ENCODE results near the gene PRRC2A. TPM values are rescaled to one million over a fixed set of nuclear protein-coding genes. Genes with fewer than 3 reads are reported as not detected.

PRRC2A gene
- total RNA-seq, 1 experiment from 2014 or later: 318 TPM

- no TSS peak for BruUV-seq (replicated peaks)
- Histone ChIP-seq H3K36me3 (ENCODE audit: control insufficient read depth, insufficient read depth, low read length) (no peaks in the 10 kb centered on the region), H3K4me1 (ENCODE audit: control insufficient read depth, insufficient read depth, low read length) (peaks cover 10% of the 10 kb centered on the region), H3K4me3 (ENCODE audit: low read depth in 2 of 2, low read length in 2 of 2) (no peak overlapping the region), H3K9me3 (ENCODE audit: control insufficient read depth, insufficient read depth, low read depth, low read length) (no peaks in the 10 kb centered on the region), H3K27ac (ENCODE audit: low read length) (no peak overlapping the region), H3K27me3 (ENCODE audit: control insufficient read depth, insufficient read depth, low read length) (no peaks in the 10 kb centered on the region)
- ATAC-seq: no peak
- in situ Hi-C loops (cut with HindIII; ENCODE audit: low pct_unique_long_range_greater_than_20kb, low sequenced_read_pairs) (no loop called here), intact Hi-C loops (cut with micrococcal nuclease; ENCODE audit: unreplicated experiment) (no loop called here)
- ChIA-PET CTCF (interaction anchor here (0.6 to 2.6 kb wide), 3 partner anchors 12 to 33 kb away, joined by 3 to 11 read pairs (median 5); no protein-coding TSS in a partner anchor), POLR2A (no interaction called here)
- TF ChIP-seq POLR2AphosphoS5 (IDR thresholded peaks at IDR 0.05; ENCODE audit: low read depth, low read length): no peak
- TF ChIP-seq SIN3A (IDR thresholded peaks at IDR 0.05; ENCODE audit: borderline replicate concordance, insufficient read depth, low read depth, low read length): no peak
- TF ChIP-seq TCF7L2 (IDR thresholded peaks at IDR 0.05; ENCODE audit: low read depth, low read length): no peak
- TF ChIP-seq, protein P1, sequence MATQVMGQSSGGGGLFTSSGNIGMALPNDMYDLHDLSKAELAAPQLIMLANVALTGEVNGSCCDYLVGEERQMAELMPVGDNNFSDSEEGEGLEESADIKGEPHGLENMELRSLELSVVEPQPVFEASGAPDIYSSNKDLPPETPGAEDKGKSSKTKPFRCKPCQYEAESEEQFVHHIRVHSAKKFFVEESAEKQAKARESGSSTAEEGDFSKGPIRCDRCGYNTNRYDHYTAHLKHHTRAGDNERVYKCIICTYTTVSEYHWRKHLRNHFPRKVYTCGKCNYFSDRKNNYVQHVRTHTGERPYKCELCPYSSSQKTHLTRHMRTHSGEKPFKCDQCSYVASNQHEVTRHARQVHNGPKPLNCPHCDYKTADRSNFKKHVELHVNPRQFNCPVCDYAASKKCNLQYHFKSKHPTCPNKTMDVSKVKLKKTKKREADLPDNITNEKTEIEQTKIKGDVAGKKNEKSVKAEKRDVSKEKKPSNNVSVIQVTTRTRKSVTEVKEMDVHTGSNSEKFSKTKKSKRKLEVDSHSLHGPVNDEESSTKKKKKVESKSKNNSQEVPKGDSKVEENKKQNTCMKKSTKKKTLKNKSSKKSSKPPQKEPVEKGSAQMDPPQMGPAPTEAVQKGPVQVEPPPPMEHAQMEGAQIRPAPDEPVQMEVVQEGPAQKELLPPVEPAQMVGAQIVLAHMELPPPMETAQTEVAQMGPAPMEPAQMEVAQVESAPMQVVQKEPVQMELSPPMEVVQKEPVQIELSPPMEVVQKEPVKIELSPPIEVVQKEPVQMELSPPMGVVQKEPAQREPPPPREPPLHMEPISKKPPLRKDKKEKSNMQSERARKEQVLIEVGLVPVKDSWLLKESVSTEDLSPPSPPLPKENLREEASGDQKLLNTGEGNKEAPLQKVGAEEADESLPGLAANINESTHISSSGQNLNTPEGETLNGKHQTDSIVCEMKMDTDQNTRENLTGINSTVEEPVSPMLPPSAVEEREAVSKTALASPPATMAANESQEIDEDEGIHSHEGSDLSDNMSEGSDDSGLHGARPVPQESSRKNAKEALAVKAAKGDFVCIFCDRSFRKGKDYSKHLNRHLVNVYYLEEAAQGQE (IDR thresholded peaks at IDR 0.05; ENCODE audit: insufficient read depth in 1 of 2, low read depth in 2 of 2, low read length in 1 of 2): no peak
- TF ChIP-seq, protein P2, sequence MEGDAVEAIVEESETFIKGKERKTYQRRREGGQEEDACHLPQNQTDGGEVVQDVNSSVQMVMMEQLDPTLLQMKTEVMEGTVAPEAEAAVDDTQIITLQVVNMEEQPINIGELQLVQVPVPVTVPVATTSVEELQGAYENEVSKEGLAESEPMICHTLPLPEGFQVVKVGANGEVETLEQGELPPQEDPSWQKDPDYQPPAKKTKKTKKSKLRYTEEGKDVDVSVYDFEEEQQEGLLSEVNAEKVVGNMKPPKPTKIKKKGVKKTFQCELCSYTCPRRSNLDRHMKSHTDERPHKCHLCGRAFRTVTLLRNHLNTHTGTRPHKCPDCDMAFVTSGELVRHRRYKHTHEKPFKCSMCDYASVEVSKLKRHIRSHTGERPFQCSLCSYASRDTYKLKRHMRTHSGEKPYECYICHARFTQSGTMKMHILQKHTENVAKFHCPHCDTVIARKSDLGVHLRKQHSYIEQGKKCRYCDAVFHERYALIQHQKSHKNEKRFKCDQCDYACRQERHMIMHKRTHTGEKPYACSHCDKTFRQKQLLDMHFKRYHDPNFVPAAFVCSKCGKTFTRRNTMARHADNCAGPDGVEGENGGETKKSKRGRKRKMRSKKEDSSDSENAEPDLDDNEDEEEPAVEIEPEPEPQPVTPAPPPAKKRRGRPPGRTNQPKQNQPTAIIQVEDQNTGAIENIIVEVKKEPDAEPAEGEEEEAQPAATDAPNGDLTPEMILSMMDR (IDR thresholded peaks at IDR 0.05): no peak
- DNase-seq (ENCODE audit: low read depth, low spot score): no peak
Observed at GRCh38 chr6:31573239-31574105, 47.0 kb upstream of the PRRC2A start.

- H3K4me1 ChIP-seq (ENCODE audit: control insufficient read depth, insufficient read depth, low read length): peaks cover 15% of the 10 kb centered on the region
- ATAC-seq: no peak
- H3K9me3 ChIP-seq (ENCODE audit: control insufficient read depth, insufficient read depth, low read depth, low read length): no peaks in the 10 kb centered on the region
- no peak overlapping the region for H3K4me3 ChIP-seq (ENCODE audit: low read depth in 2 of 2, low read length in 2 of 2)
- CTCF ChIA-PET: interaction anchor here (0.6 to 2.6 kb wide), 4 partner anchors 11 to 32 kb away, joined by 3 to 11 read pairs (median 6); no protein-coding TSS in a partner anchor
- no peak overlapping the region for H3K27ac ChIP-seq (ENCODE audit: low read length)
- no peak for DNase-seq (ENCODE audit: low read depth, low spot score)
- POLR2A ChIA-PET: interaction anchor here (0.5 kb wide), 2 partner anchors 9 to 50 kb away, joined by 3 read pairs; no protein-coding TSS in a partner anchor
- BruUV-seq (replicated peaks): no TSS peak
- H3K36me3 ChIP-seq (ENCODE audit: control insufficient read depth, insufficient read depth, low read length): no peaks in the 10 kb centered on the region
- H3K27me3 ChIP-seq (ENCODE audit: control insufficient read depth, insufficient read depth, low read length): no peaks in the 10 kb centered on the region
- in situ Hi-C loops (cut with HindIII; ENCODE audit: low pct_unique_long_range_greater_than_20kb, low sequenced_read_pairs) (no loop called here), intact Hi-C loops (cut with micrococcal nuclease; ENCODE audit: unreplicated experiment) (no loop called here)
- no peak for TF ChIP-seq POLR2AphosphoS5 (IDR thresholded peaks at IDR 0.05; ENCODE audit: low read depth, low read length)
- no peak for TF ChIP-seq TCF7L2 (IDR thresholded peaks at IDR 0.05; ENCODE audit: low read depth, low read length)
- TF ChIP-seq, protein P2 (IDR thresholded peaks at IDR 0.05): no peak
- no peak for TF ChIP-seq SIN3A (IDR thresholded peaks at IDR 0.05; ENCODE audit: borderline replicate concordance, insufficient read depth, low read depth, low read length)
- TF ChIP-seq, protein P1 (IDR thresholded peaks at IDR 0.05; ENCODE audit: insufficient read depth in 1 of 2, low read depth in 2 of 2, low read length in 1 of 2): no peak
Observed at GRCh38 chr6:31574106-31575061, 46.1 kb upstream of the PRRC2A start.

All from Panc1 (cell line).